ENCODE data around the gene ABHD17B. TPM values are rescaled to one million over a fixed set of nuclear protein-coding genes. Genes with fewer than 3 reads are reported as not detected.
"Not testable (repeated sequence)": the region's sequence is repeated elsewhere in the genome, so short reads cannot be mapped to it uniquely, and the experiment has no call there.

ABHD17B gene
- total RNA-seq, 2 donors from 2014 or later = 15.3 to 24.6 TPM

DNA sequence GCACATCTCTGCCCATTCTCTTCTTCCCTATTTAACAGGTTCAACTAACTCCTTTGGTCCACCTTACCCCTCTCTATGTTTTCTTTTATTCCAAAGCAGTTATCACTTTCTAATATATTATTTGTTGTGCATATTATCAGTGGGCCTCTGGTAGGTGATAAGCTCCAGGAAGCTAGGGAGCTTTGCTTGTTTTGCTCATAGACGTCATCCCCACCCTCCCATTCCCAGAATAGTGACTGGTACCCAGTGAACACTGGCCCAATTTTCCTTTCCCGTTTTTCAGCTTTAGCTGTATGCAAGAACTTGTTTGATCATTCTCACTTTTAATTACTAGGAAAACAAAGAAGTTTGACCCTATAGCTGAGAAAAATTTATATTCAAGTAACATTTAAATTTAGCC, 6.9 kb downstream of the ABHD17B start:
- ATAC-seq (ENCODE audit: insufficient number of reproducible peaks, low FRiP score, low read depth) (no peak), DNase-seq (ENCODE audit: low spot score) (no peak)
- Histone ChIP-seq H3K4me3 (no peak overlapping the region), H3K4me1 (ENCODE audit: control insufficient read depth in 1 of 2, low read depth in 2 of 2) (peaks cover 12 to 39% of the 10 kb centered on the region in 2 donors), H3K36me3 (no peaks in the 10 kb centered on the region), H3K27ac (no peak overlapping the region), H3K9me3 (no peaks in the 10 kb centered on the region), H3K27me3 (replicated peaks; ENCODE audit: insufficient read depth) (no peaks in the 10 kb centered on the region)
- TF ChIP-seq, protein P1, sequence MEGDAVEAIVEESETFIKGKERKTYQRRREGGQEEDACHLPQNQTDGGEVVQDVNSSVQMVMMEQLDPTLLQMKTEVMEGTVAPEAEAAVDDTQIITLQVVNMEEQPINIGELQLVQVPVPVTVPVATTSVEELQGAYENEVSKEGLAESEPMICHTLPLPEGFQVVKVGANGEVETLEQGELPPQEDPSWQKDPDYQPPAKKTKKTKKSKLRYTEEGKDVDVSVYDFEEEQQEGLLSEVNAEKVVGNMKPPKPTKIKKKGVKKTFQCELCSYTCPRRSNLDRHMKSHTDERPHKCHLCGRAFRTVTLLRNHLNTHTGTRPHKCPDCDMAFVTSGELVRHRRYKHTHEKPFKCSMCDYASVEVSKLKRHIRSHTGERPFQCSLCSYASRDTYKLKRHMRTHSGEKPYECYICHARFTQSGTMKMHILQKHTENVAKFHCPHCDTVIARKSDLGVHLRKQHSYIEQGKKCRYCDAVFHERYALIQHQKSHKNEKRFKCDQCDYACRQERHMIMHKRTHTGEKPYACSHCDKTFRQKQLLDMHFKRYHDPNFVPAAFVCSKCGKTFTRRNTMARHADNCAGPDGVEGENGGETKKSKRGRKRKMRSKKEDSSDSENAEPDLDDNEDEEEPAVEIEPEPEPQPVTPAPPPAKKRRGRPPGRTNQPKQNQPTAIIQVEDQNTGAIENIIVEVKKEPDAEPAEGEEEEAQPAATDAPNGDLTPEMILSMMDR (IDR thresholded peaks at IDR 0.05) = no peak

DNA sequence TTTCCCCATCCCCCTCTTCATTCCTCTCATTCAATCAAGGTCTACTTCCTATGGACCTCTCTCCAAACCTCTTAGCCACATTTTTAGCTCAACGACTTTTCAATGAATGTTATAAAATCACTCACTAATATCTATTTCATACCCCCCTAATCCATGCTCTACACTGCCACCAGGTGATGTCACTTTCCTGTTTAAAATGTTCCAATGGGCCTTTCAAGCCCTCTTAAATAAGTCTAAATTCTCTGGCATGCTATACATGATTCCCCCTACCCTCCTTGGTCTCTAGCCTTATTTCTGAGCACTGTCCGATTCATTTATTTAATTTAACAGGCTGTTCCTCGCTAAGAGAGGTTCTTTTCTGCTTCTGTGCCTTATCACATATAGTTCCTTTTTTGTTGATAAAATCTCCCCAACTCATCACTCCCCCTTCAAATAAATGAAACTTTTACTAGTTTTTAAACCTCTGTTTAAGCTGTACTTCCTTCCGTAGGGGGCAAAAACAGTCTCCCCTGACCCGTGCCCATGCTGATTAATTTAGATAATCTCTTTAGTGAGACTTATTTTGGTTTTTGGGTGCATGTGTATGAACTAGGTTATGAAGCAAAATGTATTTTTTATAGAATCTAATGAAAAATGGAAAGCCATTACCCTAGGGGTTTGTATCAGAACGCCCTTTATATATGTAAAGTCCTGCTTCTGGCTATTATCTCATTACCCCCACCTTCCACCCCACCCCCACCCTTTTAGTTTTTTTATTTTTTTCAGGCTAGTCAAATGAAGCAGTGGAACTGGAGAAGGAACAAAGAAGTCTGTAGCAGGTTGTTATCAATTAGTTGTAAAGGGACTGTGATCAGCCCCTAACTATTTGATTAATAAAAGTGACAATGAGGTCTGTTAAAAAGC, 9.0 kb downstream of the ABHD17B start:
- Histone ChIP-seq H3K9me3 (no peaks in the 10 kb centered on the region), H3K36me3 (no peaks in the 10 kb centered on the region), H3K27me3 (replicated peaks; ENCODE audit: insufficient read depth) (no peaks in the 10 kb centered on the region), H3K27ac (no peak overlapping the region), H3K4me1 (ENCODE audit: control insufficient read depth in 1 of 2, low read depth in 2 of 2) (peaks cover 12 to 23% of the 10 kb centered on the region in 2 donors), H3K4me3 (no peak overlapping the region)
- TF ChIP-seq, protein P1 (IDR thresholded peaks at IDR 0.05) = no peak
- DNase-seq (ENCODE audit: low spot score) (no peak), ATAC-seq (ENCODE audit: insufficient number of reproducible peaks, low FRiP score, low read depth) (no peak)

DNA sequence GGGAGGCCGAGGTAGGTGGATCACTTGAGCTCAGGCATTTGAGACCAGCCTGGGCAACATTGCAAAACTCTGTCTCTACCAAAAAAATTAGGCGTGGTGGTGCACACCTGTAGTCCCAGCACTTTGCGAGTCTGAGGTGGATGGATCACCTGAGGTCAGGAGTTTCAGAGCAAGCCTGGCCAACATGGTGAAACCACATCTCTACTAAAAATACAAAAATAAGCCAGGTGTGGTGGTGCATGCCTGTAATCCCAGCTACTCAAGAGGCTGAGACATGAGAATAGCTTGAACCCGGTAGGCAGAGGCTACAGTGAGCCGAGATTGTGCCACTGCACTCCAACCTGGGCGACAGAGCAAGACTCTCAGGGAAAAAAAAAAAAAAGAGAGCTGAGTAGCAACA, 12.2 kb downstream of the ABHD17B start:
- H3K27ac ChIP-seq; H3K27me3 ChIP-seq (replicated peaks; ENCODE audit: insufficient read depth); H3K9me3 ChIP-seq; H3K36me3 ChIP-seq; DNase-seq (ENCODE audit: low spot score); H3K4me3 ChIP-seq; ATAC-seq (ENCODE audit: insufficient number of reproducible peaks, low FRiP score, low read depth): not testable (repeated sequence)
- peaks cover 20 to 27% of the 10 kb centered on the region in 2 donors for H3K4me1 ChIP-seq (ENCODE audit: control insufficient read depth in 1 of 2, low read depth in 2 of 2)

DNA sequence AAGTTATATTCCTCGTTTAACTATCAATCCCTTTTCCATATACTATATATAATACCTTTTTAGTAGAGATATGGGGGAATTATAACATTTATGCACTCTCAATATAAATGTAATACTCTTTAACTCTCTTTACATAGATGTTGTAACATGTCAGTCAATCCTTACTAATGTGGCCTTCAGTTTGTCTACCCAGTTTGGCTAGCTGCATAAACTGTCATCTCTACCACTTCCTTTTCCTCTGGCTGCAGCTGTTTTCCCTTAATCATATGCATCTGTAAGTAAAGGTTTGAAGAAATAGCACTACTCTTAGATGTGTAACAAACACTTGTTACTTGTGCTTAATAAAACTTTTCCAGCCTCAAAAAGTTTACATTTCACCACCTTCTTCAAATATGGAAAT, 13.4 kb downstream of the ABHD17B start:
- Histone ChIP-seq H3K27me3 (replicated peaks; ENCODE audit: insufficient read depth) (no peaks in the 10 kb centered on the region), H3K4me1 (ENCODE audit: control insufficient read depth in 1 of 2, low read depth in 2 of 2) (peaks cover 17 to 27% of the 10 kb centered on the region in 2 donors), H3K27ac (no peak overlapping the region), H3K36me3 (no peaks in the 10 kb centered on the region), H3K4me3 (no peak overlapping the region), H3K9me3 (no peaks in the 10 kb centered on the region)
- no peak for ATAC-seq (ENCODE audit: insufficient number of reproducible peaks, low FRiP score, low read depth)
- TF ChIP-seq, protein P1 (IDR thresholded peaks at IDR 0.05) = no peak
- DNase-seq (ENCODE audit: low spot score) = no peak

DNA sequence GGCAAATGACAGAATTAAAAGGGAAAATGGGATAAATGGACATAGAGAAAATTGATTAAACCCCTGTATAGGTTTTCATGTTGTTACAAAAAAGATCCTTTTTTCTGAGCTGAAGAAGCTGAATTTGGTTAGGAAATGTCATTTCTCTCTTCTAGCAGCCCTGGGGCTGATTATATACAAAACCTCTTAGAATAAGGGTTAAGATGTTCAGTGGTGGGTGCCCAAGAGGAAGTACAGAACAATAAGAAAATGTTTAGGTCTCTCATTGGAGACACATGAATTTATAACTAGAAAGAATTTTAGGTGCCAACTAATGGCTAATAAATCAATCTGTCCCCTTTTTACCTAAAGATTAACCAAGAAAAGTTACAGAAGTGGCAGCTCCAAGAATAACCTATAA, 14.2 kb downstream of the ABHD17B start:
- Histone ChIP-seq H3K9me3 (no peaks in the 10 kb centered on the region), H3K4me3 (no peak overlapping the region), H3K27ac (no peak overlapping the region), H3K27me3 (replicated peaks; ENCODE audit: insufficient read depth) (no peaks in the 10 kb centered on the region), H3K4me1 (ENCODE audit: control insufficient read depth in 1 of 2, low read depth in 2 of 2) (peaks cover 15 to 27% of the 10 kb centered on the region in 2 donors), H3K36me3 (no peaks in the 10 kb centered on the region)
- no peak for ATAC-seq (ENCODE audit: insufficient number of reproducible peaks, low FRiP score, low read depth)
- TF ChIP-seq, protein P1 (IDR thresholded peaks at IDR 0.05) = no peak
- no peak for DNase-seq (ENCODE audit: low spot score)
